GM12873 (cell line): ENCODE measurements around the gene MELTF.

ENCODE experiments used
- TF ChIP-seq, protein P1 (sequence below): IDR thresholded peaks from 2 replicates; pipeline ENCODE4 v1.5.1; 2012; ENCODE audit warnings: low read depth, mild to moderate bottlenecking, moderate library complexity, low read length, control low read depth; ENCODE audit not compliant: insufficient read depth; ENCODE audit errors: missing control alignments

MELTF gene

DNA sequence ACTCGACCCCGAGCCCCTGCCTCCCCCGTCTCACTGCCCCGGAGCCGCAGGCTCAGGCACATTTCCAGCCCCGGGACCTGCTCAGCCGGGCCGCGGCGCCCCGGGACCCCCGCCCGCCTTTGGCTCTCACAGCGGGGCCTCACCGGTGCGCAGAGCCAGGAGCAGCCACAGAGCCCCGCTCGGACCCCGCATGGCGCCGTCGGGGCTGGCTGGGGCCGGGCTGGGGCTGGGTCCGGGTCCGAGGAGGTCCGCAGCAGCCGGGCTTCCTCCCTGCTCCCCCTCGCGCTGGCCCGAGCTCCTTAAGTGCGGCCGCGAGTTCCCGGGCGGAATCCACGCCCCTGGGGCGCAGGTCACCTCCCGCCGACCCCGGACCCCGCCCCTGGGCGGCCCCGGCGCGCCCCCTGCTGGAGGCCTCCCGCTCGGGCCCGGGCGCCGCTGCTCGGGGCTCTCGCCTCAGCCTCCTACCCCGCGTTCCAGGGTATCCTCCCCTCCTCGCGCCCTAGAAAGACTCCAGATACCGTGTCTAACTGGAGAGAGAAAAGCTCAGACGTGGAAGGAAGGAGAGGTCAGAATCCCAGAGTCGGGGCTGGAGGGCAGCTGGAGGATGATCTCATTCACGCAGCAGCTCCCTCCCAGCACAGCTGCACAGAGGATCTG is at the start of gene MELTF:
TSS of gene MELTF (minus strand) at position 307 of the 657 bp plus-strand sequence. CDS start at position 192, 115 bp downstream.
- TF ChIP-seq, protein P1, sequence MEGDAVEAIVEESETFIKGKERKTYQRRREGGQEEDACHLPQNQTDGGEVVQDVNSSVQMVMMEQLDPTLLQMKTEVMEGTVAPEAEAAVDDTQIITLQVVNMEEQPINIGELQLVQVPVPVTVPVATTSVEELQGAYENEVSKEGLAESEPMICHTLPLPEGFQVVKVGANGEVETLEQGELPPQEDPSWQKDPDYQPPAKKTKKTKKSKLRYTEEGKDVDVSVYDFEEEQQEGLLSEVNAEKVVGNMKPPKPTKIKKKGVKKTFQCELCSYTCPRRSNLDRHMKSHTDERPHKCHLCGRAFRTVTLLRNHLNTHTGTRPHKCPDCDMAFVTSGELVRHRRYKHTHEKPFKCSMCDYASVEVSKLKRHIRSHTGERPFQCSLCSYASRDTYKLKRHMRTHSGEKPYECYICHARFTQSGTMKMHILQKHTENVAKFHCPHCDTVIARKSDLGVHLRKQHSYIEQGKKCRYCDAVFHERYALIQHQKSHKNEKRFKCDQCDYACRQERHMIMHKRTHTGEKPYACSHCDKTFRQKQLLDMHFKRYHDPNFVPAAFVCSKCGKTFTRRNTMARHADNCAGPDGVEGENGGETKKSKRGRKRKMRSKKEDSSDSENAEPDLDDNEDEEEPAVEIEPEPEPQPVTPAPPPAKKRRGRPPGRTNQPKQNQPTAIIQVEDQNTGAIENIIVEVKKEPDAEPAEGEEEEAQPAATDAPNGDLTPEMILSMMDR: peak; percentile 74

DNA sequence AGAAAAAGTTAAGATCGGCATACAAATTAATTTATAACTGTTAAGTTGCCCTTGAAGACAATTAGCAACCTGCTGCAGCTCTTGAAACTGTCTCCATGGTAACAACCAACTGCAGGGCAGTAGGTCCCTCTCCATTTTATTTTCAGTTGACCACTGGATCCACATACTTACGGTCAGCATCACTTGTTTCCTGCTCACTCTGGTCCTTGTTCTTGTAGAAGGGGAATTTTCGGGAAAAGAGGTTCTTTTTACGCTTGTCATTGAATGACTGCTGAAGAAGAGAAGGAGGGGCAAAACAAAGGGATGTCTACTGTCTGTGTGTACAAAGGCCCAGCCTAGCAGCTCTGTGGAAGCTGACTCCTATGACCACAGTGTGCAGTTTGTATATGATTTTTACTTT is 46.8 kb upstream of the MELTF start:
- TF ChIP-seq, protein P1: no peak

DNA sequence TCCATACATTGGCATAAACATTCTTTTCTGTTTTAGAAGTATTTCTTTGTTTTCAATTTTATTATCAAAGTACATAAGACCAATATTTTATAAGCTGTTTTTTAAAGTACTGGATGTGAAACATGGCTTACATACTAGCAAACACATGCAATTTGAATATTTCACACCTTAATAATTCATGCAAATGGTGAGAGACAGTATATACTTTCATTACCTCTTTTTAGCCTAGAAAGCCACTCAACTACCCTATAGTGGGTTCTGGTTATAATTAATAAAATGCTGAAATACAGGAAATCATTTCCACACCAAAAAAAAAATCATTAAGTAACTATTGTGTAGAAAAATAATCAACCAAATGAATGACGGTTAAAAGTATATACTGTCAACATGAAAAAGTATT is 38.5 kb upstream of the MELTF start:
- TF ChIP-seq, protein P1: no peak

DNA sequence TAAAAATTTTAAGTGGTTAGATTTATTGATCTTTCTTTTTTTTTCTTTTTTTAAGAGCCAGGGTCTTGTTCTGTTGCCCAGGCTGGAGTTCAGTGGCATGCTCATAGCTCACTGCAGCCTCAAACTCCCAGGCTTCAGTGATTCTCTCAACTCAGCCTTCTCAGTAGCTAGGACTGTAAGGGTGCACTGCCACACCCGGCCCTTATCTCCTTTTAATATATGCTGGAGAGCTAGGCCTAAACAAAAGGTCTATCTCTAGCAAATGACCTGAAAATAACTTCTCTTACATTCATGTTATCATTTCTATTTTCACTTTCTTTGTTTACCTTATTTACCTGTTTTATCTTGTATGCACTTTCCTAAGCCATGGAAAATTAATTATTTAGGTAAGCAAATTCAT is 35.2 kb upstream of the MELTF start:
- TF ChIP-seq, protein P1: no peak

DNA sequence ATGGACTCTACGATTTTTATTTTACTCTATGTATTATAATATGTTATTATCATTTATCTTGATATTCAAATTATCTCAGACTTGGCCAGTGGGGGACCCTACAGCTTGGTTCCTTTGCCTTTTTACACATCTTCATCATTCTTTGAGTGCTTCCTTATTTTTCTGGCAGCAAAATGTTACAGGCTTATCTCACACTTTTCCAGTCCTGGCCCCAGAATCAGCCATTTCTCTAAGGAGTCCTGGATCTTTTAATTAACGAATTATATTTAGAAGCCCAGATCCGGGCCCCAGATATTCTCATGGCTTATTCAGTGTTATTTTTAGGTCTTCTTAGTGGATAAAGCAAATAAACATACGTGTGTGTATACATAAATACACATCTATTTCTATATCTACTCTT is 32.8 kb upstream of the MELTF start:
- TF ChIP-seq, protein P1: no peak

DNA sequence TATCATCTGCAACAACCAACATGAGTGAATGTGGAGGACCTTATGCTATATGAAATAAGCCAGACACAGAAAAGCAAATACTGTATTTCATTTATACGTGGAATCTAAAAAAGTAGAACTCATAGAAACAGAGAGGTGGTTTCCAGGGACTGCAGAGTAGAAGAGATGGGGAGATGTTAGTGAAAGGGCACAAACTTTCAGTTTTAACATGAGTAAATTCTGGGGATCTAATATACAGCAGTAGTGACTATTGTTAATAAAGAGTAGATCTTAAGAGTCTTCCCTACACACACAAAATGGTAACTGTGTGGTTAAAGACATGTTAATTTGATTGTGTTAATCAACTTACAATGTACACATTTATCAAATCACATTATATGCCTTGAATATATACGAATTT is 20.9 kb upstream of the MELTF start:
- TF ChIP-seq, protein P1: no peak

DNA sequence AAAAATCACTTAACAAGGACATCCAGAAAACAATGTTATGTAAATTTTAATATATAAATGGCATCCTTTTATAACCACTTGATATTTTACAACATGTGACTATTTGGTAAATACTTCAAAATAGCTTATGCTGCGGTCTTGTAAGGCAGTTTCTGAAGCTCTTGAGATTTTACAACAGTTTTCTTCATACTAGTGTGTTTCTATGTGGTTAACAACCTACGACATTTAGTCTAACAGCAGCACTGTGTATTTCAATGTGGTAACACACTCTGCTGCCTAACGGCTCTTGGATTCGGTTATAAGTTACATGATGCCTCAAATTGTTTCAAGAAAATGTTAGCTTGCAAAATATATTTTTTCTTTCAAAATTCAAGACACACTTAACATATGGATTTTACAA is 12.9 kb upstream of the MELTF start:
- TF ChIP-seq, protein P1: no peak
